HG02798 (cell line): Measurements from ENCODE around the gene SMAD2.
"Not testable (repeated sequence)": the region's sequence is repeated elsewhere in the genome, so short reads cannot be mapped to it uniquely, and the experiment has no call there.

Source experiments
- ATAC-seq: cut with Tn5 transposase; IDR thresholded peaks from one replicate; pipeline ENCODE4 v1.9.1; 2021; ENCODE audit warnings: mild to moderate bottlenecking; ENCODE audit not compliant: unreplicated experiment, poor library complexity

SMAD2 gene

GRCh38 chr18:47863041-47863440 is 67.4 kb downstream of the SMAD2 start:
- ATAC-seq = no peak

GRCh38 chr18:47858607-47859006 is 71.9 kb downstream of the SMAD2 start:
- no peak for ATAC-seq

GRCh38 chr18:47847635-47848034 is 82.8 kb downstream of the SMAD2 start:
- no peak for ATAC-seq

GRCh38 chr18:47846431-47846830 is 84.0 kb downstream of the SMAD2 start:
- no peak for ATAC-seq

- no peak for ATAC-seq
These were observed 85.5 kb downstream of the SMAD2 start for GRCh38 chr18:47844828-47845498.

- no peak for ATAC-seq
These were observed 87.6 kb downstream of the SMAD2 start for GRCh38 chr18:47842836-47843235.

GRCh38 chr18:47838396-47838795 is 92.1 kb downstream of the SMAD2 start:
- no peak for ATAC-seq

- no peak for ATAC-seq
These were observed 98.1 kb downstream of the SMAD2 start for GRCh38 chr18:47832348-47832747.

GRCh38 chr18:47831351-47831750 is 99.1 kb downstream of the SMAD2 start:
- no peak for ATAC-seq

GRCh38 chr18:47830772-47831171 is 99.7 kb downstream of the SMAD2 start:
- no peak for ATAC-seq

- no peak for ATAC-seq
These were observed 100.6 kb downstream of the SMAD2 start for GRCh38 chr18:47829831-47830230.

GRCh38 chr18:47828031-47828430 is 102.4 kb downstream of the SMAD2 start:
- ATAC-seq = not testable (repeated sequence)

- no peak for ATAC-seq
These were observed 104.0 kb downstream of the SMAD2 start for GRCh38 chr18:47826157-47827074.

GRCh38 chr18:47821314-47821713 is 109.1 kb downstream of the SMAD2 start:
- no peak for ATAC-seq

GRCh38 chr18:47817795-47818077 is 112.7 kb downstream of the SMAD2 start:
- ATAC-seq = no peak

GRCh38 chr18:47817017-47817794 is 113.3 kb downstream of the SMAD2 start:
- no peak for ATAC-seq

- no peak for ATAC-seq
These were observed 114.8 kb downstream of the SMAD2 start for GRCh38 chr18:47815486-47816270.

GRCh38 chr18:47809420-47809819 is 121.0 kb downstream of the SMAD2 start:
- no peak for ATAC-seq

GRCh38 chr18:47802802-47803201 is 127.7 kb downstream of the SMAD2 start:
- no peak for ATAC-seq

- no peak for ATAC-seq
These were observed 128.6 kb downstream of the SMAD2 start for GRCh38 chr18:47801817-47802216.
